ENCODE measurements around the gene RIC8B.

DNA sequence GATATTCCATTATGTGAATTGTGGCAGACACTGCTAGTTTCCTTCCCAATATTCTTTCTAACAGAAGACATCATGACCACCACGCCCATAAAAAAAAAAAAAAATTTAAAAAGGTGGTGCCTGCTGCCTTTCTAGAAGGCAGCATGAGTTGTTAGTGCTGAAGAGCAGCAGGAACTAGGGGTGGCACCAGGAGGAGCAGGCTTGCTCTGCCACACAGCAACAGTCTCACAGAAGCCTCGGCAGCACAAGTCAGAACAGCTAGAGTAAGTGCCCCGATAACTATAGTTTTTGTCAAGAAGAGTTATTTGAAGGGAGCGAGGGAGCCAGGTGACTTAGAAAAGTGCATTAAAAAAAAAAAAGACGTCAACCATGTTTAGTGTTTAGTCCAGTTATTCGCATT, 114.8 kb downstream of the RIC8B start:
- TF ChIP-seq, protein P1, sequence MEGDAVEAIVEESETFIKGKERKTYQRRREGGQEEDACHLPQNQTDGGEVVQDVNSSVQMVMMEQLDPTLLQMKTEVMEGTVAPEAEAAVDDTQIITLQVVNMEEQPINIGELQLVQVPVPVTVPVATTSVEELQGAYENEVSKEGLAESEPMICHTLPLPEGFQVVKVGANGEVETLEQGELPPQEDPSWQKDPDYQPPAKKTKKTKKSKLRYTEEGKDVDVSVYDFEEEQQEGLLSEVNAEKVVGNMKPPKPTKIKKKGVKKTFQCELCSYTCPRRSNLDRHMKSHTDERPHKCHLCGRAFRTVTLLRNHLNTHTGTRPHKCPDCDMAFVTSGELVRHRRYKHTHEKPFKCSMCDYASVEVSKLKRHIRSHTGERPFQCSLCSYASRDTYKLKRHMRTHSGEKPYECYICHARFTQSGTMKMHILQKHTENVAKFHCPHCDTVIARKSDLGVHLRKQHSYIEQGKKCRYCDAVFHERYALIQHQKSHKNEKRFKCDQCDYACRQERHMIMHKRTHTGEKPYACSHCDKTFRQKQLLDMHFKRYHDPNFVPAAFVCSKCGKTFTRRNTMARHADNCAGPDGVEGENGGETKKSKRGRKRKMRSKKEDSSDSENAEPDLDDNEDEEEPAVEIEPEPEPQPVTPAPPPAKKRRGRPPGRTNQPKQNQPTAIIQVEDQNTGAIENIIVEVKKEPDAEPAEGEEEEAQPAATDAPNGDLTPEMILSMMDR (conservative IDR thresholded peaks at IDR 0.05; ENCODE audit: low read length): no peak
- TF ChIP-seq EZH2phosphoT487 (IDR thresholded peaks at IDR 0.05; ENCODE audit: borderline replicate concordance): no peak
